ENCODE measurements around the gene FARS2. TPM values are rescaled to one million over a fixed set of nuclear protein-coding genes. Genes with fewer than 3 reads are reported as not detected.

Gene FARS2
- polyA plus RNA-seq, 1 of the 3 experiments (the other 2 are of a cell fraction) = 12.5 TPM

DNA sequence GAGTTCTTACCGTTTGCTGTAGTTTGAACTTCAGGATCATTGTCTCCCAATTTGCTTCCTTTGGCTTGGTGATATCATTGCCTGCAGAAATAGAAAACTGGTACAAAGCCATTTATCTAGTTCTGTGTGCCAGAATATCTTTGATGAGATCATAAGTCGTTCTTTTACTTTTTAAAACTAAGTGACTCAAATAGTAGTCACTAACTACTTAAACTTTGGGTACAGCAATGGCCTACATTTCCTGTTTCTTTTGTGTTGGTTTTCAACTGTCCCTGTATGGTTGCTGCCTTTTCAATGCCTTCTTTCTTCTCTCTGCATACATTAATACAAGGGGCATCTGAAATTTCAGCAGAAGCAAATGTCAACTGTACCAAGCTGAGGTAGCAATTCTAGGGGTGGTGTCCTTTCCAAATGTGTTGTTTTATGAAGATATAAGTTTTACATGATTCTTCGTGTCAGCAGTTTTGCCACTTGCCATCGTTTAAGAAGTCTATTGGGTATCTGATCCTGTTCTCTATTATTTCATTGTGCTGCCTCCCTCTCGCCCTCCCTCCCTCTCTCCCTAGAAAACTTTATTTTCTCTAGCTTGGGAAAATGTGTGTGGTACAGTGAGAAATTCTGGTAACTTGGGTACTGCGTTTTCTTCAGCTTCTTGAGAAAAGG, 238.5 kb downstream of the FARS2 start:
- Histone ChIP-seq H3K9me3 (no peaks in the 10 kb centered on the region), H3K4me2 (peak overlapping the region; percentile 69; the same call in 1 of the 2 replicates), H3K4me3 (ENCODE audit: low read depth in 2 of 2, low read length in 1 of 2) (no peak overlapping the region), H3K79me2 (ENCODE audit: insufficient read depth) (peaks cover 9% of the 10 kb centered on the region), H3K36me3 (replicated peaks in 1 of 2; ENCODE audit: control insufficient read depth in 1 of 2, insufficient read depth in 2 of 2, low read length in 1 of 2) (no peaks in the 10 kb centered on the region), H4K20me1 (ENCODE audit: insufficient read depth) (no peaks in the 10 kb centered on the region), H3F3A (replicated peaks; ENCODE audit: insufficient read depth) (peaks cover 41% of the 10 kb centered on the region), H3K9me2 (no peaks in the 10 kb centered on the region), H3K27ac (ENCODE audit: low read depth in 2 of 2, low read length in 1 of 2) (peak overlapping the region; percentile 83 to 94; a peak in 3 of 4 replicates), H2AFZ (ENCODE audit: low read depth) (peak overlapping the region; percentile 31), H3K9ac (peak overlapping the region; percentile 67; the same call in 1 of the 2 replicates), H3K27me3 (ENCODE audit: insufficient read depth) (no peaks in the 10 kb centered on the region), H3K4me1 (ENCODE audit: control insufficient read depth in 1 of 2, insufficient read depth in 2 of 2, low read depth in 1 of 2, low read length in 1 of 2) (peaks cover 0 to 37% of the 10 kb centered on the region in 2 experiments; a peak in 3 of 4 replicates)
- WGBS (ENCODE audit: low lambda C conversion rate) = 64% methylated on average over 6 of the region's 6 CpGs
- no peak for DNase-seq
- CTCF ChIA-PET = interaction anchor here (0.7 to 1.1 kb wide), 2 partner anchors 9 to 279 kb away, joined by 3 read pairs; no protein-coding TSS in a partner anchor
- POLR2A ChIA-PET = no interaction called here
- TF ChIP-seq TAF1 (IDR thresholded peaks at IDR 0.05; ENCODE audit: borderline replicate concordance, low read depth, low read length) = no peak
- no peak for TF ChIP-seq GABPA (IDR thresholded peaks at IDR 0.05; ENCODE audit: low read depth)
- TF ChIP-seq YY1 (IDR thresholded peaks at IDR 0.05; ENCODE audit: low read depth) = no peak; the same call in 1 of the 2 replicates
- TF ChIP-seq FOXJ3 (CRISPR knock-in tag; IDR thresholded peaks at IDR 0.05) = no peak
- TF ChIP-seq, protein P1, sequence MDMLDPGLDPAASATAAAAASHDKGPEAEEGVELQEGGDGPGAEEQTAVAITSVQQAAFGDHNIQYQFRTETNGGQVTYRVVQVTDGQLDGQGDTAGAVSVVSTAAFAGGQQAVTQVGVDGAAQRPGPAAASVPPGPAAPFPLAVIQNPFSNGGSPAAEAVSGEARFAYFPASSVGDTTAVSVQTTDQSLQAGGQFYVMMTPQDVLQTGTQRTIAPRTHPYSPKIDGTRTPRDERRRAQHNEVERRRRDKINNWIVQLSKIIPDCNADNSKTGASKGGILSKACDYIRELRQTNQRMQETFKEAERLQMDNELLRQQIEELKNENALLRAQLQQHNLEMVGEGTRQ (IDR thresholded peaks at IDR 0.05; ENCODE audit: borderline replicate concordance, low read depth, low read length) = no peak
- TF ChIP-seq NFIC (IDR thresholded peaks at IDR 0.05; ENCODE audit: borderline replicate concordance) = peak; percentile 82
- peak; percentile 83 for TF ChIP-seq MEF2A (IDR thresholded peaks at IDR 0.05; ENCODE audit: borderline replicate concordance, low read depth)
- TF ChIP-seq CHD2 (IDR thresholded peaks at IDR 0.05; ENCODE audit: low read length, partially characterized antibody) = no peak
- no peak for TF ChIP-seq MXI1 (IDR thresholded peaks at IDR 0.05; ENCODE audit: low read depth, low read length)
- no peak; the same call in 1 of the 2 replicates for TF ChIP-seq RXRA (IDR thresholded peaks at IDR 0.05; ENCODE audit: borderline replicate concordance, low read depth)
- peak; percentile 81 for TF ChIP-seq FOSL2 (IDR thresholded peaks at IDR 0.05; ENCODE audit: borderline replicate concordance, low read depth)
- TF ChIP-seq RAD21 (IDR thresholded peaks at IDR 0.05; ENCODE audit: low read length) = no peak
- TF ChIP-seq GATA2 (CRISPR knock-in tag; IDR thresholded peaks at IDR 0.05) = no peak
- TF ChIP-seq, protein P2, sequence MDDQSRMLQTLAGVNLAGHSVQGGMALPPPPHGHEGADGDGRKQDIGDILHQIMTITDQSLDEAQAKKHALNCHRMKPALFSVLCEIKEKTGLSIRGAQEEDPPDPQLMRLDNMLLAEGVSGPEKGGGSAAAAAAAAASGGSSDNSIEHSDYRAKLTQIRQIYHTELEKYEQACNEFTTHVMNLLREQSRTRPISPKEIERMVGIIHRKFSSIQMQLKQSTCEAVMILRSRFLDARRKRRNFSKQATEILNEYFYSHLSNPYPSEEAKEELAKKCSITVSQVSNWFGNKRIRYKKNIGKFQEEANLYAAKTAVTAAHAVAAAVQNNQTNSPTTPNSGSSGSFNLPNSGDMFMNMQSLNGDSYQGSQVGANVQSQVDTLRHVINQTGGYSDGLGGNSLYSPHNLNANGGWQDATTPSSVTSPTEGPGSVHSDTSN (IDR thresholded peaks at IDR 0.05) = peak; percentile 78
- TF ChIP-seq, protein P3, sequence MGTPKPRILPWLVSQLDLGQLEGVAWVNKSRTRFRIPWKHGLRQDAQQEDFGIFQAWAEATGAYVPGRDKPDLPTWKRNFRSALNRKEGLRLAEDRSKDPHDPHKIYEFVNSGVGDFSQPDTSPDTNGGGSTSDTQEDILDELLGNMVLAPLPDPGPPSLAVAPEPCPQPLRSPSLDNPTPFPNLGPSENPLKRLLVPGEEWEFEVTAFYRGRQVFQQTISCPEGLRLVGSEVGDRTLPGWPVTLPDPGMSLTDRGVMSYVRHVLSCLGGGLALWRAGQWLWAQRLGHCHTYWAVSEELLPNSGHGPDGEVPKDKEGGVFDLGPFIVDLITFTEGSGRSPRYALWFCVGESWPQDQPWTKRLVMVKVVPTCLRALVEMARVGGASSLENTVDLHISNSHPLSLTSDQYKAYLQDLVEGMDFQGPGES (IDR thresholded peaks at IDR 0.05; ENCODE audit: low read depth, low read length) = no peak
- no peak for TF ChIP-seq NRF1 (IDR thresholded peaks at IDR 0.05; ENCODE audit: low read depth, low read length)
- TF ChIP-seq TEAD4 (IDR thresholded peaks at IDR 0.05; ENCODE audit: borderline replicate concordance, insufficient read depth) = no peak
- TF ChIP-seq POLR2AphosphoS5 (IDR thresholded peaks at IDR 0.05; ENCODE audit: low read depth, low read length) = no peak
- TF ChIP-seq FOXM1 (IDR thresholded peaks at IDR 0.05; ENCODE audit: low read depth) = no peak
- no peak for TF ChIP-seq SMC3 (IDR thresholded peaks at IDR 0.05; ENCODE audit: low read depth, low read length)
- TF ChIP-seq, protein P4, sequence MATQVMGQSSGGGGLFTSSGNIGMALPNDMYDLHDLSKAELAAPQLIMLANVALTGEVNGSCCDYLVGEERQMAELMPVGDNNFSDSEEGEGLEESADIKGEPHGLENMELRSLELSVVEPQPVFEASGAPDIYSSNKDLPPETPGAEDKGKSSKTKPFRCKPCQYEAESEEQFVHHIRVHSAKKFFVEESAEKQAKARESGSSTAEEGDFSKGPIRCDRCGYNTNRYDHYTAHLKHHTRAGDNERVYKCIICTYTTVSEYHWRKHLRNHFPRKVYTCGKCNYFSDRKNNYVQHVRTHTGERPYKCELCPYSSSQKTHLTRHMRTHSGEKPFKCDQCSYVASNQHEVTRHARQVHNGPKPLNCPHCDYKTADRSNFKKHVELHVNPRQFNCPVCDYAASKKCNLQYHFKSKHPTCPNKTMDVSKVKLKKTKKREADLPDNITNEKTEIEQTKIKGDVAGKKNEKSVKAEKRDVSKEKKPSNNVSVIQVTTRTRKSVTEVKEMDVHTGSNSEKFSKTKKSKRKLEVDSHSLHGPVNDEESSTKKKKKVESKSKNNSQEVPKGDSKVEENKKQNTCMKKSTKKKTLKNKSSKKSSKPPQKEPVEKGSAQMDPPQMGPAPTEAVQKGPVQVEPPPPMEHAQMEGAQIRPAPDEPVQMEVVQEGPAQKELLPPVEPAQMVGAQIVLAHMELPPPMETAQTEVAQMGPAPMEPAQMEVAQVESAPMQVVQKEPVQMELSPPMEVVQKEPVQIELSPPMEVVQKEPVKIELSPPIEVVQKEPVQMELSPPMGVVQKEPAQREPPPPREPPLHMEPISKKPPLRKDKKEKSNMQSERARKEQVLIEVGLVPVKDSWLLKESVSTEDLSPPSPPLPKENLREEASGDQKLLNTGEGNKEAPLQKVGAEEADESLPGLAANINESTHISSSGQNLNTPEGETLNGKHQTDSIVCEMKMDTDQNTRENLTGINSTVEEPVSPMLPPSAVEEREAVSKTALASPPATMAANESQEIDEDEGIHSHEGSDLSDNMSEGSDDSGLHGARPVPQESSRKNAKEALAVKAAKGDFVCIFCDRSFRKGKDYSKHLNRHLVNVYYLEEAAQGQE (IDR thresholded peaks at IDR 0.05; ENCODE audit: low read depth, low read length) = no peak
- no peak for TF ChIP-seq ELF1 (IDR thresholded peaks at IDR 0.05)
- TF ChIP-seq EP300 (IDR thresholded peaks at IDR 0.05; ENCODE audit: borderline replicate concordance in 1 of 2, low read depth in 1 of 2, low read length in 1 of 2) = peak in 1 of 2 experiments; percentile 82; a peak in 2 of 4 replicates
- TF ChIP-seq, protein P5, sequence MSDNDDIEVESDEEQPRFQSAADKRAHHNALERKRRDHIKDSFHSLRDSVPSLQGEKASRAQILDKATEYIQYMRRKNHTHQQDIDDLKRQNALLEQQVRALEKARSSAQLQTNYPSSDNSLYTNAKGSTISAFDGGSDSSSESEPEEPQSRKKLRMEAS (IDR thresholded peaks at IDR 0.05; ENCODE audit: low read depth) = no peak
- TF ChIP-seq SIN3A (IDR thresholded peaks at IDR 0.05; ENCODE audit: borderline replicate concordance, low read depth, low read length) = no peak
- peak; percentile 76 for TF ChIP-seq TCF12 (IDR thresholded peaks at IDR 0.05)
- TF ChIP-seq RCOR1 (IDR thresholded peaks at IDR 0.05; ENCODE audit: low read length) = no peak
